Skeletal muscle tissue (tissue), 4 donors: Measurements from ENCODE around the gene ITIH4. TPM values are rescaled to one million over a fixed set of nuclear protein-coding genes. Genes with fewer than 3 reads are reported as not detected.

Experiments
- H3K27ac ChIP-seq: one replicate; pipeline ENCODE4 v1.7.0; 2013; ENCODE audit warnings: mild to moderate bottlenecking, low read depth, low read length, inconsistent platforms
- H3K27me3 ChIP-seq, 3 donors: one replicate each; pipeline ENCODE4 v1.7.0; 2013; ENCODE audit warnings: low read length in 3 of 3; ENCODE audit not compliant: control insufficient read depth in 3 of 3, insufficient read depth in 3 of 3
- H3K36me3 ChIP-seq, 3 donors: one replicate each; pipeline ENCODE4 v1.7.0; 2013; ENCODE audit warnings: low read length in 3 of 3; ENCODE audit not compliant: control insufficient read depth in 3 of 3, insufficient read depth in 3 of 3
- H3K4me1 ChIP-seq, 3 donors: one replicate each; pipeline ENCODE4 v1.7.0; 2013; ENCODE audit warnings: low read length in 3 of 3, mild to moderate bottlenecking in 3 of 3; ENCODE audit not compliant: control insufficient read depth in 3 of 3, insufficient read depth in 3 of 3
- H3K4me3 ChIP-seq, 3 donors: one replicate each; pipeline ENCODE4 v1.7.0; 2013; ENCODE audit warnings: low read length in 3 of 3
- H3K9ac ChIP-seq, 3 donors: one replicate each; pipeline ENCODE4 v1.7.0; 2013; ENCODE audit warnings: low read length in 3 of 3, mild to moderate bottlenecking in 3 of 3, moderate library complexity in 2 of 3, low read depth in 1 of 3
- H3K9me3 ChIP-seq, 3 donors: one replicate each; pipeline ENCODE4 v1.7.0; 2013; ENCODE audit warnings: low read length in 3 of 3; ENCODE audit not compliant: control insufficient read depth in 3 of 3
- total RNA-seq: library from RNA; depleted of rRNA; stranded (reverse); fragments of >200 nt; gene quantifications from one replicate; pipeline ENCODE4 v1.2.3, GENCODE V29; 2014
- donor health status: Osteomylitis.

The ITIH4 gene
- total RNA-seq, 1 donor from 2014 or later = 4.2 TPM

DNA sequence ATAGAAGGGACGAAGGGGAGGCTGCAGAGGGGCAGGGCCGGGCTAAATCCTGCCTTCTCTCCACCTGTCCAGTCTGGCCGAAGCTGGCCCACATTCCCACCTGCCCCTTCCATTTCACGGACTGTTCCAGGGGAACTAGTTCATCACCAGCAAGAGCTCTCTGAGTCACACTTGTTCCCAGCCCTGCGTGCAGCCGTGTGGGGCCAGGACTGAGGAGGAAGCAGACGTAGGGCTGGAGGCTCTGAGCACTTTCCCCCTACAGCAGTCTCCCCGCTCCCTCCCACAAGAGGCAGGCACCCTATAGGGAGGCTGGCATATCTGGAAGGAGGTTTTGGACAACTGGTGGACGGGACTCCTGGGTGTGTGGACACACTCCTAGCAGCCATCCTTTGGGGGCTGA lies 3.0 kb downstream of the ITIH4 start:
- no peak overlapping the region for H3K27ac ChIP-seq
- H3K4me3 ChIP-seq = no peak overlapping the region
- H3K9me3 ChIP-seq = no peaks in the 10 kb centered on the region
- peaks cover 22 to 35% (median 24%) of the 10 kb centered on the region in 3 donors for H3K4me1 ChIP-seq
- H3K9ac ChIP-seq = peak overlapping the region in 1 of 3 donors; percentile 25
- peaks cover 67 to 74% (median 74%) of the 10 kb centered on the region in 3 donors for H3K36me3 ChIP-seq
- H3K27me3 ChIP-seq = no peaks in the 10 kb centered on the region

DNA sequence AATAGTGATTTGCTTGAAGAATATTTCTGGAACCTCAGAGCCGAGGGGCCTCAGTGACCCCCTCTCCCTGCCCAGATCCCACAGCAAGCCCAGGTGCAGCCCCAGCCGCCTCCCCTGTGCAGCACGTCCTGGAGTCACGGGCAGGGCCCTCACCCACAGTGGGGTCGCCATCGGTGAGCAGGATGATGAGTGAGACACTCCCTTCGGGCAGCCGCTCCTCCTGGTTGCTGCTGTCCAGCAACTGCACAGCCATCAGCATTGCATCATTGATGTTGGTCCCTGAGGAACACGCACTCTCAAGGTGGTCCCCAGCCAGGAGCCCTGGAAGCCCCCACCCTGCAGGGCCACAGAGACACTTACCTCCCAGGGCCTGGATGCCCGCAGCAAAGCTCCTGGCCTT lies 6.4 kb downstream of the ITIH4 start:
- peaks cover 83 to 89% (median 87%) of the 10 kb centered on the region in 3 donors for H3K36me3 ChIP-seq
- no peak overlapping the region for H3K27ac ChIP-seq
- no peak overlapping the region for H3K4me3 ChIP-seq
- H3K27me3 ChIP-seq = no peaks in the 10 kb centered on the region
- H3K9ac ChIP-seq = no peak overlapping the region
- H3K9me3 ChIP-seq = no peaks in the 10 kb centered on the region
- peaks cover 8 to 18% (median 11%) of the 10 kb centered on the region in 3 donors for H3K4me1 ChIP-seq

DNA sequence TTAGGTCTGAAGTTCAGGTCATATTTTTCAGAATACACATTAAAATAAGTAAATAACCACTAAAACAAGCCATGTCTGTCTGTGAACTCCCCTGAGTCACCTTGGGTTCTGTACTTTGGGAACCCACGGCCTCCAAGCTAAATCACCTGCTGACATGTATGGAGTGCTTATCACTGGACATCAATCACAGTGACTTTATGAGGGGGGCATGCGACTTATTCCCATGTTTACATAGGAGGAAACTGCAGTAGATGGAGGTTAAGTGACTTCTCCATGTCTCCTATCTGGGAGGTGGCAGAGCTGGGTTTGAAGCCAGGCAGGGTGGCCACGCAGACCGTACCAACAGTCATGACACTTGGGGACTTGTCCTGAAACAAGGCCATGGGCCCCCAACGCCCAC lies 8.1 kb downstream of the ITIH4 start:
- no peaks in the 10 kb centered on the region for H3K9me3 ChIP-seq
- peaks cover 8 to 14% (median 11%) of the 10 kb centered on the region in 3 donors for H3K4me1 ChIP-seq
- peaks cover 85 to 94% (median 89%) of the 10 kb centered on the region in 3 donors for H3K36me3 ChIP-seq
- H3K27ac ChIP-seq = no peak overlapping the region
- no peak overlapping the region for H3K9ac ChIP-seq
- H3K4me3 ChIP-seq = no peak overlapping the region
- no peaks in the 10 kb centered on the region for H3K27me3 ChIP-seq

DNA sequence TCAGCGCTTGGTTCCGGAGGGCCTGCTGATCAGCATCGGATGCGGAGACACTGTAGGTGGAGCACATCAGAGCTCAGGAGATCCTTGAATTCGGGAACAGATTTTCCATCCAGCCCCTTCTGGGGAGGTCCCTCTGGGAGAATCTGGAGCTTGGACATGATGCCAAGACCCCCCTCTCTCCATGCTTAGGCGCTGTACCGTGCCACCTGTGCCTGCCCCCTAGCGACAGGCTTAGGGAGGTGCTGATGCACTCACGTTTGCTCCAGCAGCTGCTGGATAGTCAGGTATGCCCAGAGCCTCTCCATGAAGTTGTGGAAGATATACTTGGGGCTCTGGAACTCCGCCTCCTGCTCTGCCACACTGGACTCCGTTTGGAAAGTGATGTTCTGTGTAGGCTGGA lies 9.7 kb downstream of the ITIH4 start:
- no peak overlapping the region for H3K27ac ChIP-seq
- peaks cover 8 to 13% (median 11%) of the 10 kb centered on the region in 3 donors for H3K4me1 ChIP-seq
- H3K4me3 ChIP-seq = no peak overlapping the region
- H3K27me3 ChIP-seq = no peaks in the 10 kb centered on the region
- peak overlapping the region in 1 of 3 donors; percentile 50 for H3K9ac ChIP-seq
- H3K36me3 ChIP-seq = peaks cover 83 to 96% (median 90%) of the 10 kb centered on the region in 3 donors
- no peaks in the 10 kb centered on the region for H3K9me3 ChIP-seq

DNA sequence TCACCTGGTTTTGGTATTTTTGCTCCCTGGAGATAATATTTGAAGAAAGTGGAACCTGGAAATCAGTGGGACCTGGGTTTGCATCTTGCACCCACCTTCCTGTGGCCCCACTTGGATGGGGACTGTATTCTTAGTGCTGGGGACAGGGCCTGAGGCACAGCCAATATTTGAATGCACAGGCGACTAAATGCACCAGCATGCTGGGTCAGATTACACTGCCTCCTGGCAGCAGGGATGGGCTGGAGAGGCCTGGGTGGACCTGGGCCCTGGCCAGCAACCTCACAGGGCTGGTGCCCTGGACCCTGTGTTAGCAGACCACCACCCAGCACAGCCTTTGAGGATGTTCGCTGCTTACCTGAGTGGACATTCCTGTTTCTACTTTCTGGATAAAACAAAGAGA lies 10.5 kb downstream of the ITIH4 start:
- H3K27ac ChIP-seq = no peak overlapping the region
- H3K4me1 ChIP-seq = peaks cover 8 to 13% (median 11%) of the 10 kb centered on the region in 3 donors
- no peaks in the 10 kb centered on the region for H3K27me3 ChIP-seq
- H3K36me3 ChIP-seq = peaks cover 78 to 91% (median 84%) of the 10 kb centered on the region in 3 donors
- H3K9ac ChIP-seq = peak overlapping the region in 1 of 3 donors; percentile 25
- H3K9me3 ChIP-seq = no peaks in the 10 kb centered on the region
- H3K4me3 ChIP-seq = no peak overlapping the region

DNA sequence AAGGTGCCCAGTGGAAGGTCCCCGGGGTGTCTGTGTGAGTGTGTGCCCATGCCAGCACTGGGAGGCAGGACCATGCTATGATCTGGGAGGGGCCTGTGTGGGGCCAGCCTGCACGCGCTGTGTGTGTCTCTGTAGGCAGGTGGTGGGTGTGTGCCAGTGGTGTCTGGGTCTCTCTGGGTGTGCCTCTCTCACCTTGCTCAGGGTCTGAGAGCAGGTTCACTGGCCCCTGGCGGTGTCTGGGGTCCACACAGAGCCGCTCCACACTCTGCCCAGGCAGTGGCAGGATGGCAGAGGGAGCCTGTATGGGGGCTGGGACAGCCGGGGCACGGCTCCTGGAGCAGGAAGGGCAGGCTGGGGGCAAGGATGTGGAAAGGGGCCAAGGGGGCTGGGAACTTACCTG lies 12.6 kb downstream of the ITIH4 start:
- H3K4me1 ChIP-seq = peaks cover 8 to 13% (median 11%) of the 10 kb centered on the region in 3 donors
- H3K27ac ChIP-seq = no peak overlapping the region
- H3K36me3 ChIP-seq = peaks cover 65 to 84% (median 72%) of the 10 kb centered on the region in 3 donors
- H3K9me3 ChIP-seq = no peaks in the 10 kb centered on the region
- no peaks in the 10 kb centered on the region for H3K27me3 ChIP-seq
- no peak overlapping the region for H3K9ac ChIP-seq
- no peak overlapping the region for H3K4me3 ChIP-seq

DNA sequence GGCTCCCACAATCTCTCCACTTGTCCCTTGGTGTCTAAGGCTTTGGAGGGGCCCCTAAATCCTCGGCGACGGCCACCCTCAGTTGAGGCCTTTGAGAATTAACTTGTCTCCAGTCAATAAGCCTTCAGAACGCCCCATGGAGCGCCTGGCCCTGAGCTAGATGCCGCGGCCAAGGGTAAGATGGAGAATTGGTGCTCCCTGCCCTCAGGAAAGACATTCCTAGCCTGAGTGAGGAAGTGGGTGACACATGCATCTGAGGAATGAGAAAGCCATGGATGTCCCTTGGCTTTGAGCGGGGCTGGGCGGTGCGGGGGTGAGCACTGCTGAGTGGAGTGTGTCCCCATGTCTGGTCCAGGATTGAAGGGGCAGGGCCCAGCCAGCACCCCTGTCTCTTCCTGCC lies 13.3 kb downstream of the ITIH4 start:
- peaks cover 59 to 78% (median 66%) of the 10 kb centered on the region in 3 donors for H3K36me3 ChIP-seq
- H3K9me3 ChIP-seq = no peaks in the 10 kb centered on the region
- H3K4me1 ChIP-seq = peaks cover 8 to 13% (median 11%) of the 10 kb centered on the region in 3 donors
- no peaks in the 10 kb centered on the region for H3K27me3 ChIP-seq
- H3K9ac ChIP-seq = no peak overlapping the region
- no peak overlapping the region for H3K27ac ChIP-seq
- no peak overlapping the region for H3K4me3 ChIP-seq

DNA sequence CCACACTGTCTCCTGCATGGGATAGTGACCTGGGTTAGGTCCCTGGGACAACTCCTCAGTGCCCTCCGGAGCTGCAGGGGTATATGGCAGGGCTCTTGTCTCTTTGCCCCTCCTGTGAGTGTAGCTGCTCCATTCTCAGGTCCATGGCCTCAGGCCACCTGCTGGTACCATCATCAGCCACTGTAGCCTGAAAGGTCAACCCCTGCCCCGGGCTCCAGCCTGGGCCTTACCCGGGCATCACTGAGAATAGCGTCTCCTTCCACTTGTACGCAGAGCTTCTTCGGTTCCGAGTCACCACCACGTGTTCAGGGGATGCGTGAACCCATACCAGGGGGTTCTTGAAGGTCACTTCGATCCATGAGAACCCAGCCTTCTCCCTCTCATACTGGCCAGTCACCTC lies 13.8 kb downstream of the ITIH4 start:
- Histone ChIP-seq H3K27me3 (no peaks in the 10 kb centered on the region), H3K4me3 (no peak overlapping the region), H3K9me3 (no peaks in the 10 kb centered on the region), H3K9ac (no peak overlapping the region), H3K4me1 (peaks cover 8 to 13% (median 11%) of the 10 kb centered on the region in 3 donors), H3K36me3 (peaks cover 57 to 75% (median 64%) of the 10 kb centered on the region in 3 donors), H3K27ac (no peak overlapping the region)

DNA sequence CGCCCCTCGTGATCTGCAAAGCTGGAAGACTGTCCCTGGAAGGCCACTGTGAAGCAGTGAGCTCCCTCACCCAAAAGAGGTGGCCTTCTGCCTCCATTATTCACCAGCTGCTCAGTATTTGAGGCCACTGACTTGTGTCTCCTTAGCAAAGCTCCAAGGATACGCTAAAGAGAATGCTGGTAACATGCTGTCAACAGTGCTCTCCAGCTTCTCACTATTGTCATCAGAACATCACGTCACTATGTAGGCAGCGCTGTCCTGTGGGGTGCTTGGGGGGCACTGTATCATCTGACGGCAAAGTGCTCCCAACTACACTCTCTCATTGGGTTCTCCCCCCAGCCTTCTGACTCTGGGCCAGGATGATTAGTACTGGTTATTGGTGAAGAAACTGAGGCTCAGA lies 14.3 kb downstream of the ITIH4 start:
- Histone ChIP-seq H3K4me1 (peaks cover 8 to 13% (median 11%) of the 10 kb centered on the region in 3 donors), H3K9me3 (no peaks in the 10 kb centered on the region), H3K27ac (no peak overlapping the region), H3K27me3 (no peaks in the 10 kb centered on the region), H3K4me3 (no peak overlapping the region), H3K9ac (no peak overlapping the region), H3K36me3 (peaks cover 54 to 71% (median 59%) of the 10 kb centered on the region in 3 donors)

DNA sequence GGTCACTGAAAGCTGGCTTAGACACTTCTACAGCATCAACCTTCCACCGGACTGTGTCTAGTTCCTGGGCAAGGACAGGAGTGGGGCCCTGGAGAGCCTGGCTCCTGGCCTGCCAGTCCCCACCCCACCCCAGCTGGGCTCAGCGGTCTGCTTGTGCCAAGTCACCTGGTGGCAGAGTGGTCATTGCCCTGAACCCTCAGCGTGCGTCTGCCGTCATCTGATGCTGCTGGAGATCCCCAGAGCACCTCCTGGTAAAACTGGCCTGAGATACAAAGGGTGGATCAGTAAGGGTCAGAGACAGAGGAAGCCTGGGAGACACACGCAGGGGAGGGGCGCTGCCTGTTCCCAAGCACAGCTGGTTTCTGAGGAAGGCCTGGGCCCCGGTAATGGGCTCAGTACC lies 16.7 kb downstream of the ITIH4 start:
- Histone ChIP-seq H3K4me1 (peaks cover 0 to 4% (median 2%) of the 10 kb centered on the region in 3 donors), H3K9me3 (no peaks in the 10 kb centered on the region), H3K27me3 (no peaks in the 10 kb centered on the region), H3K9ac (no peak overlapping the region), H3K36me3 (peaks cover 35 to 47% (median 39%) of the 10 kb centered on the region in 3 donors), H3K4me3 (no peak overlapping the region), H3K27ac (no peak overlapping the region)
